ENCODE results near the gene BTBD7. TPM values are rescaled to one million over a fixed set of nuclear protein-coding genes. Genes with fewer than 3 reads are reported as not detected.

Gene BTBD7
- total RNA-seq, 1 experiment from 2014 or later: 30.8 TPM

- TF ChIP-seq POLR2AphosphoS5 (IDR thresholded peaks at IDR 0.05; ENCODE audit: low read depth, low read length) (no peak), YY1 (IDR thresholded peaks at IDR 0.05; ENCODE audit: extremely low read depth, insufficient replicate concordance, low read depth, low read length) (no peak), ELF1 (IDR thresholded peaks at IDR 0.05; ENCODE audit: borderline replicate concordance, low read depth) (no peak)
These were observed 974 bp downstream of the BTBD7 start (continued) for GRCh38 chr14:93331728-93332396.

DNA sequence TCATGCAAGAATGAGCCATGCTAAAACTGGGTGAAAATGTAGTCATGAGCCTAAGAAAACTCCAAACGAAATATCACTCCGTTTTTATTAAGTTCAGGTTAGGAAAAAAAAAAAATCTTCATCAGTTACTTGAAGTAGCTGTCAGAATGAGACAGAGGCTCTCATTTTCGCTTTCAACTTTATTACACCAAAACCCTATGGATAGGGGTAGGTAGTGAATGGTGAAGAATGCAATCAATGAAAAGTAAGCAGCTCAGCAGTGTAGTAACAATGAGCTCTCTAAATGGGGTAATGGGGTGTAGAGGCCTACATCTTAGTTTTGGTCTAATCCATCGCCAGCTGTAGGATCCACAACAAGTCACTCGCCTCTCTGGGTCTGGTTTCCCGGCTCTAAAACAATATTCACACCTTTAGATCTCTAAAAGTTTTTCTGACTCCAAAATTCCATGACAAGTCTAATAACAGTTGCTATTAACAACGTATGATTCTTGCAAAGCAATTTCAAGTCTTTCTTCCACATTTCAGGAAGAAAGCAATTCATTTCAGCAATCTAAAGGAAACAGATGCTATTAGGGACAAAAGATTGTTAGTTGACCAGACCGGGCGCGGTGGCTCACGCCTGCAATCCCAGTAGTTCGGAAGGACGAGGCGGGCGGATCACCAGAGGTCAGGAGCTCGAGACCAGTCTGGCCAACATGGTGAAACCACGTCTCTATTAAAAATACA, 1.7 kb downstream of the BTBD7 start:
- Histone ChIP-seq H3K4me2 (ENCODE audit: low read length) (peak overlapping the region; percentile 79), H3K9me2 (ENCODE audit: insufficient read depth) (no peaks in the 10 kb centered on the region), H3K36me3 (ENCODE audit: control insufficient read depth in 1 of 2, insufficient read depth in 2 of 2, low read length in 2 of 2) (no peaks in the 10 kb centered on the region), H3K27me3 (ENCODE audit: insufficient read depth, low read length) (no peaks in the 10 kb centered on the region), H3K79me2 (ENCODE audit: insufficient read depth, low read length) (peaks cover 61% of the 10 kb centered on the region), H4K20me1 (ENCODE audit: insufficient read depth) (peaks cover 8% of the 10 kb centered on the region; the same call in 1 of the 2 replicates), H3K27ac (ENCODE audit: low read depth, low read length) (no peak overlapping the region), H3K9ac (ENCODE audit: low read length) (peak overlapping the region; percentile 82; the same call in 1 of the 2 replicates), H3K4me1 (ENCODE audit: control insufficient read depth in 1 of 2, insufficient read depth in 2 of 2, low read length in 2 of 2) (peaks cover 11 to 29% of the 10 kb centered on the region in 2 experiments), H3K9me3 (ENCODE audit: control insufficient read depth in 1 of 2, insufficient read depth in 1 of 2, low read depth in 1 of 2, low read length in 2 of 2) (no peaks in the 10 kb centered on the region), H3K4me3 (replicated peaks in 1 of 2; ENCODE audit: low read depth in 1 of 2, low read length in 2 of 2) (peak overlapping the region in 1 of 2 experiments; percentile 71; a peak in 3 of 4 replicates), H2AFZ (ENCODE audit: low read depth, low read length, poor library complexity, severe bottlenecking) (no peak overlapping the region)
- intact Hi-C loops (cut with micrococcal nuclease): no loop called here
- no TSS peak for BruUV-seq (replicated peaks)
- ATAC-seq: no peak
- TF ChIP-seq FOSL1 (IDR thresholded peaks at IDR 0.05; ENCODE audit: low read depth) (no peak), EGR1 (IDR thresholded peaks at IDR 0.05; ENCODE audit: low read depth) (no peak), YY1 (IDR thresholded peaks at IDR 0.05; ENCODE audit: extremely low read depth, insufficient replicate concordance, low read depth, low read length) (no peak), ATF3 (IDR thresholded peaks at IDR 0.05) (no peak), REST (IDR thresholded peaks at IDR 0.05; ENCODE audit: low read depth) (no peak), MAX (IDR thresholded peaks at IDR 0.05) (no peak), JUND (IDR thresholded peaks at IDR 0.05) (no peak), RAD21 (IDR thresholded peaks at IDR 0.05; ENCODE audit: low read depth) (no peak), ELF1 (IDR thresholded peaks at IDR 0.05; ENCODE audit: borderline replicate concordance, low read depth) (no peak), SRF (IDR thresholded peaks at IDR 0.05; ENCODE audit: low read depth) (no peak), CBX3 (IDR thresholded peaks at IDR 0.05; ENCODE audit: low read depth) (no peak)
- TF ChIP-seq, protein P1, sequence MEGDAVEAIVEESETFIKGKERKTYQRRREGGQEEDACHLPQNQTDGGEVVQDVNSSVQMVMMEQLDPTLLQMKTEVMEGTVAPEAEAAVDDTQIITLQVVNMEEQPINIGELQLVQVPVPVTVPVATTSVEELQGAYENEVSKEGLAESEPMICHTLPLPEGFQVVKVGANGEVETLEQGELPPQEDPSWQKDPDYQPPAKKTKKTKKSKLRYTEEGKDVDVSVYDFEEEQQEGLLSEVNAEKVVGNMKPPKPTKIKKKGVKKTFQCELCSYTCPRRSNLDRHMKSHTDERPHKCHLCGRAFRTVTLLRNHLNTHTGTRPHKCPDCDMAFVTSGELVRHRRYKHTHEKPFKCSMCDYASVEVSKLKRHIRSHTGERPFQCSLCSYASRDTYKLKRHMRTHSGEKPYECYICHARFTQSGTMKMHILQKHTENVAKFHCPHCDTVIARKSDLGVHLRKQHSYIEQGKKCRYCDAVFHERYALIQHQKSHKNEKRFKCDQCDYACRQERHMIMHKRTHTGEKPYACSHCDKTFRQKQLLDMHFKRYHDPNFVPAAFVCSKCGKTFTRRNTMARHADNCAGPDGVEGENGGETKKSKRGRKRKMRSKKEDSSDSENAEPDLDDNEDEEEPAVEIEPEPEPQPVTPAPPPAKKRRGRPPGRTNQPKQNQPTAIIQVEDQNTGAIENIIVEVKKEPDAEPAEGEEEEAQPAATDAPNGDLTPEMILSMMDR (IDR thresholded peaks at IDR 0.05 in 2 of 3, conservative IDR thresholded peaks at IDR 0.05 in 1 of 3; ENCODE audit: borderline replicate concordance in 1 of 3, insufficient read depth in 1 of 3, low read depth in 2 of 3, low read length in 2 of 3): no peak
- POLR2A ChIA-PET: no interaction called here
- CTCF ChIA-PET: no interaction called here
- DNase-seq (ENCODE audit: low read depth, low spot score): no peak
- RAD21 ChIA-PET (ENCODE audit: low non-redundant PET in 1 of 2, low total read pairs in 2 of 2, uncharacterized antibody in 2 of 2, unreplicated experiment in 2 of 2): no interaction called here
